ENCODE measurements around the gene DVL3.

The DVL3 gene

DNA sequence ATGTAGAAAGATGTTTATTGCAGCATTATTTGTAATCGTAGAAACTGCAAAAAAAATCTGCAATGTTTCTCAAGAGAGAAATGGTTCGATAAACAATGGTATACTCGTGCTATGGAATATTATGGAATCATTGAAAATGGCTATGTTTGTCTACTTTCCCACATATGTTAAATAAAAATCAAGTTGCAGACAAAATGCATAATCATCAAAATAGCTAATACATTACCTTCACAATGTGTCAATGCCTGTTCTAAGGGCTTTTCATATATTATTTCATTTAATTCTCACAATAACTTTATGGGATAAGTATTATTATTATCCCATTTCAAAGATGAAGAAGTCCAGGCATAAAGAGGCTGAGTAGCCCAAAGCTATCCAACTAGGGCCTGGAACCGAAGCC, 22.2 kb upstream of the DVL3 start:
- DNase-seq (ENCODE audit: low read depth): no peak
- no peak overlapping the region for H3K4me3 ChIP-seq (ENCODE audit: low read length)
- TF ChIP-seq CTCF (IDR thresholded peaks at IDR 0.05; ENCODE audit: insufficient read depth, low read depth, low read length, missing control alignments): no peak

DNA sequence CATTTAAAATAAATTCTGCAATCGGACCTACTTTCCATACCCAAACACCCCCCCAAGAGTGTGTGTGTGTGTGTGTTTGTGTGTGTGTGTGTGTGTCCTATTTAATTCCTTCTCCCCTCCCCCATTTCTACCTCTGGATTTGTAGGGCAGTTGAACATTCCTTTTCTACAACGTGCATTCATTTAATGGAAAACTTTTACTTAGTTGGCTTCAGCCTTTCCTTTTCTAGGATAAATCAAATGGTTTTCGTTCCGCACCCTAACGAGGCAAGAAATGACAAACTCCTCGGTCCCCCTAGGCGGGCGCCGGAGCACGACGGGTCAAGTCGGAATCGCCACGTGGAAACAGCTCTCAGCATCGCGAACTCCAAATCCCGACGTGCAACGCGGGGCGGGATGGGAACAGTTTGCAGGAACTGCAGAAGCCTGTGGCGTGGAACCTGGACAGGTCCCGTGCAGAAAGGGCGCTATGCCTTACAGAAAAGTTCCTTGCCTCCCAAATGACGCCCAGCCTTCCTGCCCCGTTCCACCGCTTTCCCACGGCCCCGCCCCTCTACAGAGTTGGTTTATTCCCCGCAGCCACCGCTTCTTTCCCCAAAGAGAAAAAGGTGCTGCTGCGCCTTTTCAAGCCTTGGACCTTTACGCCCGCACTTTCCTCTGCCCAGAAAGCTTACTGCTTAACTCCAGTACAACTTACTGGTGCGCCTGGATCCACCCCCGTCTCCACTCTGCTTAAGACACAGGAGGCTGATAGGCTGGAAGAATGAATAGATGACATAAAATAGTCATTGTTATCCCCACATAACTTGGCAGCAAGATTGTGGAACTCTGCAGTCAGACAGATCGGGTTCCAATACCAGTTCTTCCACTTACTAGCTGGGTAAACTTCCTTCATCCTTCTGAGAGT, 21.1 kb upstream of the DVL3 start:
- DNase-seq (ENCODE audit: low read depth): peak; percentile 88
- H3K4me3 ChIP-seq (ENCODE audit: low read length): peak overlapping the region; percentile 99
- no peak for TF ChIP-seq CTCF (IDR thresholded peaks at IDR 0.05; ENCODE audit: insufficient read depth, low read depth, low read length, missing control alignments)

DNA sequence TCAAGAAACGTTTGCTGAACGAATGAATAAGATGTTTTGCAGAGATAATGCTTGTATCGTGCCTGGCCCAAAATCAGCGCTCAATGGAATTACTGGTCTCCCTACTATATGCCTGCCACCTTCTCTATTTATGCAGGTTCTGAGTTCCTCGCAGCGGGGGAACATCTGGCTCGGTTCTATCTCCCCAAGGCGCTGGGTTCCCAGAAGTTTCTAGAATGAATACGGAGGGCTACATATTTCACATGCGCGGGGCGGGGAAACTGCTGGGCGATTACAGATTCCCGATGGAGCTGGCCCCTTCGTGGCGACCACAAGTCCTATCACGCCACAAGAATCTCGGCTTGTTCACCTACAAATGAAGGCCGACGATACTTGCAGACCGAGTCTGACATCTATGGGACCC, 20.4 kb upstream of the DVL3 start:
- no peak for DNase-seq (ENCODE audit: low read depth)
- TF ChIP-seq CTCF (IDR thresholded peaks at IDR 0.05; ENCODE audit: insufficient read depth, low read depth, low read length, missing control alignments): no peak

DNA sequence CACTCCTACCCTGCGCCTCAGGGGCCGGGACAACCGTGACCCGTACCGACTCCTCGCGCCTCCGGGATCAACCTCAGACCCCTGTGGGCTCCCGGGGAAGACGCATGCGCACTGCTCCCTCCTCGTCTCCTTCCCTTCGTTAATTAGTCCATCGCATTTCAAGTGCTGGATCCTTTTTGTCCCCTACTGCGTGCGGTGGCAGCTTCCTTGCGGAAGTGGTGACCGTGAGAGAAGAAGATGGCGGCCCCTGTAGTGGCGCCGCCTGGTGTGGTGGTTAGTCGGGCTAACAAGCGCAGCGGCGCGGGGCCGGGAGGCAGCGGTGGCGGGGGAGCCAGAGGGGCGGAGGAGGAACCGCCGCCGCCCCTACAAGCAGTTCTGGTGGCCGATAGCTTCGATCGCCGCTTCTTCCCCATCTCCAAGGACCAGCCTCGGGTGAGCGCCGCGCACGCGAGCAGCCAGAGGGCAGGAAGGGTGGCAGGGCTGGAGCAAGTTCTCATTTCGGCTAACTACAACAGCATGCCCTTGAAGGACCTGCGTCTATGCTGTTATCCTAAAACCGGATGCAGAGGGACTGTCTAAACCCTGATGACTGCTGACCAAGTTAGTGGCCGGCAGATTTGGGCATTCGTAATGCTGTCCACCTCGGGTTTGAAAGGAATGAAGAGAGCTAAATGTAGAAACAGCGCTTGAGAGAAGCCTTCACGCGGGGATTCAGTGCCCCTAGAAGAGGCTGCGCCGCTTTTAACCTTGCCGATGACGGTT, 19.8 kb upstream of the DVL3 start, which contains the start of gene EIF2B5:
EIF2B5 (plus strand) TSS at position 210 of the 762 bp plus-strand sequence; CDS start at position 238, 28 bp downstream.
- TF ChIP-seq CTCF (IDR thresholded peaks at IDR 0.05; ENCODE audit: insufficient read depth, low read depth, low read length, missing control alignments): peak; percentile 42
- H3K4me3 ChIP-seq (ENCODE audit: low read length): peak within 1 kb of the TSS; percentile 99
- peak; percentile 90 for DNase-seq (ENCODE audit: low read depth)

More for the DNA sequence above, 20.4 kb upstream of the DVL3 start:
- H3K4me3 ChIP-seq (ENCODE audit: low read length): peak overlapping the region; percentile 99

GRCh38 chr3:184135911-184136260, 19.3 kb upstream of the DVL3 start:
- DNase-seq (ENCODE audit: low read depth): no peak
- TF ChIP-seq CTCF (IDR thresholded peaks at IDR 0.05; ENCODE audit: insufficient read depth, low read depth, low read length, missing control alignments): no peak
- peak overlapping the region; percentile 99 for H3K4me3 ChIP-seq (ENCODE audit: low read length)

DNA sequence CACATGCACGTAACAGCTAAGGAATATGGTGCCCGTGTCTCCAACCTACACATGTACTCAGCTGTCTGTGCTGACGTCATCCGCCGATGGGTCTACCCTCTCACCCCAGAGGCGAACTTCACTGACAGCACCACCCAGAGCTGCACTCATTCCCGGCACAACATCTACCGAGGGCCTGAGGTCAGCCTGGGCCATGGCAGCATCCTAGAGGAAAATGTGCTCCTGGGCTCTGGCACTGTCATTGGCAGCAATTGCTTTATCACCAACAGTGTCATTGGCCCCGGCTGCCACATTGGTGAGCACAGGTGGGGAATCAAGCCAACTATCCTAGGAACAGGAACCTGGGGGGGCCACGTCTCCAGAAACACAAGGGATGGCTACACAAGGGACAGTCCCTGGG, 14.7 kb upstream of the DVL3 start:
- H3K4me3 ChIP-seq (ENCODE audit: low read length): no peak overlapping the region
- DNase-seq (ENCODE audit: low read depth): no peak
- TF ChIP-seq CTCF (IDR thresholded peaks at IDR 0.05; ENCODE audit: insufficient read depth, low read depth, low read length, missing control alignments): no peak

Measured in epithelial cell of esophagus (primary cell).